Tibial nerve (tissue), 4 donors: ENCODE measurements around the gene HSD17B12. TPM values are rescaled to one million over a fixed set of nuclear protein-coding genes. Genes with fewer than 3 reads are reported as not detected.
"Not testable (repeated sequence)": the region's sequence is repeated elsewhere in the genome, so short reads cannot be mapped to it uniquely, and the experiment has no call there.

ENCODE experiments used
- DNase-seq, 2 donors: peaks; one replicate each; pipeline ENCODE4 v3.0.0-alpha.2; 2019; ENCODE audit warnings: low spot score in 2 of 2
- H3K27ac ChIP-seq, 4 donors: fragments of 200-600 bp; sonication (generic) in 3 of 4; one replicate each; pipeline ENCODE4 v1.5.1; 2017 to 2019; ENCODE audit warnings: mild to moderate bottlenecking in 1 of 4
- H3K27me3 ChIP-seq, 2 donors: fragments of 200-600 bp; sonication (generic) in 1 of 2; one replicate each; pipeline versions ENCODE4 v1.5.1 to v1.6.0; 2017 to 2019
- H3K36me3 ChIP-seq, 3 donors: fragments of 200-600 bp; sonication (generic); one replicate each; pipeline ENCODE4 v1.5.1; 2018 to 2019
- H3K4me1 ChIP-seq, 4 donors: fragments of 200-600 bp; sonication (generic) in 3 of 4; one replicate each; pipeline ENCODE4 v1.5.1; 2017 to 2019
- H3K4me3 ChIP-seq, 4 donors: fragments of 200-600 bp; sonication (generic) in 3 of 4; one replicate each; pipeline ENCODE4 v1.5.1; 2017 to 2019; ENCODE audit warnings: mild to moderate bottlenecking in 1 of 4, moderate library complexity in 1 of 4
- H3K9me3 ChIP-seq, 4 donors: fragments of 200-600 bp; sonication (generic) in 3 of 4; one replicate each; pipeline ENCODE4 v1.5.1; 2017 to 2019
- EP300 ChIP-seq, 2 donors: sonication (generic); formaldehyde crosslinking; IDR thresholded peaks; one replicate each; pipeline ENCODE4 v1.6.1; 2017; ENCODE audit warnings: antibody characterized with exemption in 2 of 2, mild to moderate bottlenecking in 1 of 2
- POLR2A ChIP-seq, 2 donors: fragments of 450-650 bp; IDR thresholded peaks; one replicate each; pipeline ENCODE4 v1.6.1; 2017; ENCODE audit warnings: antibody characterized with exemption in 2 of 2, mild to moderate bottlenecking in 2 of 2, moderate library complexity in 2 of 2
- WGBS, 2 donors: methylation state at CpG; one replicate each; pipeline ENCODE4 v1.1.5; 2018; 5-methylcytosine and 5-hydroxymethylcytosine counted together
- total RNA-seq, 4 donors: library from RNA; depleted of rRNA; stranded (reverse); fragments of >200 nt; gene quantifications; one replicate each; pipeline ENCODE4 v1.1.0, GENCODE V29; 2016
- TF ChIP-seq, protein P1 (sequence below), 5 experiments: fragments of 200-600 bp in 3 of 5; fragments of 450-650 bp in 2 of 5; sonication (generic) in 3 of 5; IDR thresholded peaks; one replicate each; pipeline ENCODE4 v1.5.1; 2016 to 2019; ENCODE audit warnings: antibody characterized with exemption in 5 of 5, mild to moderate bottlenecking in 3 of 5, moderate library complexity in 2 of 5

The HSD17B12 gene
- total RNA-seq, 4 donors from 2014 or later, result 54.9 to 75.9 (median 62.9) TPM

- 89 to 95% methylated on average over 4 of the region's 4 CpGs for WGBS, 2 donors
- no peaks in the 10 kb centered on the region for H3K9me3 ChIP-seq
- H3K4me3 ChIP-seq, result no peak overlapping the region
- peaks cover 0 to 17% (median 5%) of the 10 kb centered on the region in 4 donors for H3K4me1 ChIP-seq
- no peaks in the 10 kb centered on the region for H3K27me3 ChIP-seq
- peaks cover 0 to 11% (median 0%) of the 10 kb centered on the region in 3 donors for H3K36me3 ChIP-seq
- H3K27ac ChIP-seq, result no peak overlapping the region
- TF ChIP-seq EP300 (IDR thresholded peaks at IDR 0.05), result no peak
- TF ChIP-seq, protein P1, sequence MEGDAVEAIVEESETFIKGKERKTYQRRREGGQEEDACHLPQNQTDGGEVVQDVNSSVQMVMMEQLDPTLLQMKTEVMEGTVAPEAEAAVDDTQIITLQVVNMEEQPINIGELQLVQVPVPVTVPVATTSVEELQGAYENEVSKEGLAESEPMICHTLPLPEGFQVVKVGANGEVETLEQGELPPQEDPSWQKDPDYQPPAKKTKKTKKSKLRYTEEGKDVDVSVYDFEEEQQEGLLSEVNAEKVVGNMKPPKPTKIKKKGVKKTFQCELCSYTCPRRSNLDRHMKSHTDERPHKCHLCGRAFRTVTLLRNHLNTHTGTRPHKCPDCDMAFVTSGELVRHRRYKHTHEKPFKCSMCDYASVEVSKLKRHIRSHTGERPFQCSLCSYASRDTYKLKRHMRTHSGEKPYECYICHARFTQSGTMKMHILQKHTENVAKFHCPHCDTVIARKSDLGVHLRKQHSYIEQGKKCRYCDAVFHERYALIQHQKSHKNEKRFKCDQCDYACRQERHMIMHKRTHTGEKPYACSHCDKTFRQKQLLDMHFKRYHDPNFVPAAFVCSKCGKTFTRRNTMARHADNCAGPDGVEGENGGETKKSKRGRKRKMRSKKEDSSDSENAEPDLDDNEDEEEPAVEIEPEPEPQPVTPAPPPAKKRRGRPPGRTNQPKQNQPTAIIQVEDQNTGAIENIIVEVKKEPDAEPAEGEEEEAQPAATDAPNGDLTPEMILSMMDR (IDR thresholded peaks at IDR 0.05), result no peak
- no peak for TF ChIP-seq POLR2A (IDR thresholded peaks at IDR 0.05)
- no peak for DNase-seq
Measured at GRCh38 chr11:43649501-43649900, 31.0 kb upstream of the HSD17B12 start.

GRCh38 chr11:43649921-43650320 is 30.6 kb upstream of the HSD17B12 start:
- TF ChIP-seq POLR2A (IDR thresholded peaks at IDR 0.05), result no peak
- TF ChIP-seq EP300 (IDR thresholded peaks at IDR 0.05), result no peak
- TF ChIP-seq, protein P1 (IDR thresholded peaks at IDR 0.05), result no peak
- no peak overlapping the region for H3K4me3 ChIP-seq
- H3K27me3 ChIP-seq, result no peaks in the 10 kb centered on the region
- no peak overlapping the region for H3K27ac ChIP-seq
- DNase-seq, result no peak
- peaks cover 0 to 11% (median 0%) of the 10 kb centered on the region in 3 donors for H3K36me3 ChIP-seq
- 97% methylated on average over 1 of the region's 1 CpG for WGBS, 2 donors
- no peaks in the 10 kb centered on the region for H3K9me3 ChIP-seq
- H3K4me1 ChIP-seq, result peaks cover 0 to 13% (median 3%) of the 10 kb centered on the region in 4 donors

- H3K9me3 ChIP-seq, result peaks cover 0 to 10% (median 0%) of the 10 kb centered on the region in 4 donors
- not testable (repeated sequence) for H3K27me3 ChIP-seq, H3K4me3 ChIP-seq, H3K27ac ChIP-seq, DNase-seq, H3K36me3 ChIP-seq, H3K4me1 ChIP-seq
- 82 to 88% methylated on average over 9 of the region's 9 CpGs for WGBS, 2 donors
Measured at GRCh38 chr11:43663018-43663417, 17.5 kb upstream of the HSD17B12 start.

GRCh38 chr11:43664295-43664694 is 16.2 kb upstream of the HSD17B12 start:
- H3K9me3 ChIP-seq, result peaks cover 0 to 1% (median 0%) of the 10 kb centered on the region in 4 donors
- no peak for DNase-seq
- WGBS, 2 donors, result 87 to 91% methylated on average over 1 of the region's 1 CpG
- no peak for TF ChIP-seq EP300 (IDR thresholded peaks at IDR 0.05)
- H3K36me3 ChIP-seq, result no peaks in the 10 kb centered on the region
- no peaks in the 10 kb centered on the region for H3K27me3 ChIP-seq
- no peak overlapping the region for H3K27ac ChIP-seq
- H3K4me3 ChIP-seq, result no peak overlapping the region
- no peaks in the 10 kb centered on the region for H3K4me1 ChIP-seq

GRCh38 chr11:43671284-43671683 is 9.3 kb upstream of the HSD17B12 start:
- not testable (repeated sequence) for H3K9me3 ChIP-seq, DNase-seq, H3K4me1 ChIP-seq, H3K36me3 ChIP-seq, H3K4me3 ChIP-seq, H3K27ac ChIP-seq, H3K27me3 ChIP-seq
- WGBS, 2 donors, result 85 to 93% methylated on average over 6 of the region's 6 CpGs

DNA sequence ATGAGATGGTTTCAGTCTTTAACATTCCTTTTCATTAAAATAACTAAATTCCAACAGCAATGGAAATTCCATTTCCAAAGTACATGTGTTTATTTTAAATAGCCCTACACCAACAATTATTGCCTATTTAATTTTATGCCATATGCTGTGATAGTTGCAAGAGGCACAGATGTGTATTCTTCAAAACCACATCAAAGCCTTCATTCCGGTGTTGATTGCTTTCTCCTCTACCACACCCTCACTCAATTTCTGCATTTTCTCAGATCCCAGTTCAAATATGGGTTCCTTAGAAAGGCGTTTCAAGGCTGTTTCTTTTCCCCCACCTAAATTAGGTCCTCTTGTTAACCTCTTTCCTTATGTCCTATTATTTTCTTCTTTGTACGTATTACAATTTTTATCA is 6.0 kb upstream of the HSD17B12 start:
- DNase-seq, result no peak
- TF ChIP-seq POLR2A (IDR thresholded peaks at IDR 0.05) (no peak), EP300 (IDR thresholded peaks at IDR 0.05) (no peak)
- TF ChIP-seq, protein P1 (IDR thresholded peaks at IDR 0.05), result no peak
- WGBS, 2 donors, result 65 to 66% methylated on average over 3 of the region's 3 CpGs
- no peak overlapping the region for H3K27ac ChIP-seq
- H3K4me3 ChIP-seq, result no peak overlapping the region
- H3K9me3 ChIP-seq, result peaks cover 0 to 4% (median 0%) of the 10 kb centered on the region in 4 donors
- peaks cover 0 to 3% (median 0%) of the 10 kb centered on the region in 4 donors for H3K4me1 ChIP-seq
- no peaks in the 10 kb centered on the region for H3K27me3 ChIP-seq
- H3K36me3 ChIP-seq, result no peaks in the 10 kb centered on the region

- Histone ChIP-seq H3K9me3 (peaks cover 0 to 4% (median 0%) of the 10 kb centered on the region in 4 donors), H3K4me3 (no peak overlapping the region), H3K4me1 (peaks cover 0 to 12% (median 6%) of the 10 kb centered on the region in 4 donors), H3K36me3 (no peaks in the 10 kb centered on the region), H3K27me3 (no peaks in the 10 kb centered on the region), H3K27ac (no peak overlapping the region)
- WGBS, 2 donors, result 61 to 67% methylated on average over 2 of the region's 2 CpGs
- no peak for DNase-seq
- TF ChIP-seq POLR2A (IDR thresholded peaks at IDR 0.05) (no peak), EP300 (IDR thresholded peaks at IDR 0.05) (no peak)
- TF ChIP-seq, protein P1 (IDR thresholded peaks at IDR 0.05), result no peak
Measured at GRCh38 chr11:43676933-43677332, 3.6 kb upstream of the HSD17B12 start.
